HG02885 (cell line): ENCODE data around the gene WDR46.
"Not testable (repeated sequence)": the region's sequence is repeated elsewhere in the genome, so short reads cannot be mapped to it uniquely, and the experiment has no call there.

Experiments
- ATAC-seq: cut with Tn5 transposase; IDR thresholded peaks from one replicate; pipeline ENCODE4 v1.9.1; 2021; ENCODE audit warnings: mild to moderate bottlenecking; ENCODE audit not compliant: unreplicated experiment, poor library complexity

WDR46 gene

DNA sequence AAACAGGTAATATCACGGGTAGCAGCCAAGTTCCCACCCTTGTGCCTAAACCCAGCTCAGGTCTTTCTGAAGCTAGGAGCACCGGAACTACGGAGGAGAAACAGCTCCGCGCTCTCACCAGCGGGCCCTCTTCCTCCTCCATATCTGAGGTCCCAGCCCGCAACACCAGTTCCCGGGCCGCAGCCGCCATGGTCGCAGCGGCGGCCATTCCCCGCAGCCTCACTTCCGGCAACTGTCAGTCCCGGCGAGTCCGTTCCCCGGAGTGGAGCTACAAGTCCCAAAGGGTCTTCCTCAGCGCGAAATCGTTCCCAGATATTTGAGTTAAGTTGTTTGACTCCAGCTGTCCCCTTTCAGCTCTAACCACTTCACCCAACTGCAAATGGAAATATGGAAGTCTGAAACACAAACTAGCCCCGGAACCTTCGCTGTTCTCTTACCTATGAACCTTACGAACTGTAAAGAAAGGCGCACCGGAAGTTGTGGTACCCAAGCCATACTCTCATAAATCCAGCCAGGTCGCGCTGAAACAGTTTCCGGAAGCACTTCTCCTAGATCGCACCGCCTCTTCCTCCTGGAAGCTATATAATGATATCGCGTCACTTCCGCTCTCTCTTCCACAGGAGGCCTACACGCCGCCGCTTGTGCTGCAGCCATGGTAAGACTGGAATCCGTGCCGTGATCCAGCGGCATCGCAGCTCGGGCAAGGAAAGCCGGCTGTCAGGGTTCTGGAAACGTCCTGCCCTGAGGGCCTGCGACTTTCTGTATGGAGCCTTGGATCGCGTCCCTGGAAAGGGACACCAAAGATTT, 17.4 kb downstream of the WDR46 start, which contains the start of the genes RPS18 and VPS52:
RPS18 (plus strand) TSS at position 608 of the 807 bp plus-strand sequence; CDS start at position 653, 45 bp downstream.
VPS52 (minus strand) TSS at position 409 of the 807 bp plus-strand sequence; CDS start at position 208, 201 bp downstream.
- peak; percentile 88 for ATAC-seq

GRCh38 chr6:33271117-33271467, 17.9 kb downstream of the WDR46 start:
- ATAC-seq: peak; percentile 12

DNA sequence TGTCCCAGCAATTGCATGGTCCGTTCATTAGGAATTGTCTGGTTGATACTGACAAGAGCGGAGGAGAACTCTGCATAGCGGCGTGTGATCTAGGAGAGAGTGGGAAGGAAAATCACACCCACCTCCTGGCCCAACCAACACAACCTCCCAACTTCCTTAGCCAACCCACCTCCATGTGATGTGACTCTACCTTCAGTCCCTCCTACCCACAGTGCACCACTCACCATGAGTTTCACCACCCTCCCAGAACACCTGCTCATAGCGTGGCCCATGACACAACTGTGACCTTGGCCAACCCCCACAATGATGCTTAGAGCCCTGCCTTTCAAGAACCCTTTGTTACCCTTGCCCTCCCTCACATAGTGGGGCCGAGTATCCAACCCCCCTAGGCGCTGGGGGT, 25.0 kb downstream of the WDR46 start:
- no peak for ATAC-seq

GRCh38 chr6:33262490-33262889, 26.5 kb downstream of the WDR46 start:
- not testable (repeated sequence) for ATAC-seq

DNA sequence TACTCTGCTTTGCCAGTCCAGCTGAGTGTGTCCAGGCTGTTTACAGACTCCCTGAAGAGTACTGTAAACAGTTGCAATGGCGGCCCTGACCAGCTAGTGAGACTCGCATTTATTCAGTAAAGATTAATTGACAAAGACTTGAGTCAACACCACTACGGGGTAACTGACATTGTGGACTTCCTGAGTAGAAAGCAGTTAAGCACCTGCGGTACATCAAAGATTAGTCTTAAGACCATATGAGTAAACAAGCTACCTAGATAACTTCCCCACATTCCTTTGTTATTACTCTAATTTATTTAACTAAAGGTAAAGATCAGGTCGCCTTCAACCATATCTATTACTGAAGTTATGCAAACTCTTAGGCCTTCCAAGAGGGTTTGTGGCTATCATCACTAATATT, 30.0 kb downstream of the WDR46 start:
- no peak for ATAC-seq

DNA sequence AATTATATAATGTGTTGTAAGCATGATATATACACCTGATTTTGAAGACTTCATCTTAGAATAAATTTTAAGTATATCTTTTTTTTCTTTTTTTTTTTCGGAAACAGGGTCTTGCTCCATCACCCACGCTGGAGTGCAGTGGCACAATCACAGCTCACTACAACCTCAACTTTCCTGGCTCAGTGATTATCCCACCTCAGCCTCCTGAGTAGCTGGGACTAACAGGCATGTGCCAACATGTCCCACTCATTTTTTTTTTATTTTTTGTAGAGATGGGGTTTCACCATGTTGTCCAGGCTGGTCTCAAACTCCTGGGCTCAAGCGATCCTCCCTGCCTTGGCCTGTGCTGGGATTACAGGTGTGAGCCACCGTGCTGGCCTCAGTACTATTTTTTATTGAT, 34.4 kb downstream of the WDR46 start:
- ATAC-seq: no peak

- ATAC-seq: no peak
Measured at GRCh38 chr6:33252759-33253158, 36.3 kb downstream of the WDR46 start.

DNA sequence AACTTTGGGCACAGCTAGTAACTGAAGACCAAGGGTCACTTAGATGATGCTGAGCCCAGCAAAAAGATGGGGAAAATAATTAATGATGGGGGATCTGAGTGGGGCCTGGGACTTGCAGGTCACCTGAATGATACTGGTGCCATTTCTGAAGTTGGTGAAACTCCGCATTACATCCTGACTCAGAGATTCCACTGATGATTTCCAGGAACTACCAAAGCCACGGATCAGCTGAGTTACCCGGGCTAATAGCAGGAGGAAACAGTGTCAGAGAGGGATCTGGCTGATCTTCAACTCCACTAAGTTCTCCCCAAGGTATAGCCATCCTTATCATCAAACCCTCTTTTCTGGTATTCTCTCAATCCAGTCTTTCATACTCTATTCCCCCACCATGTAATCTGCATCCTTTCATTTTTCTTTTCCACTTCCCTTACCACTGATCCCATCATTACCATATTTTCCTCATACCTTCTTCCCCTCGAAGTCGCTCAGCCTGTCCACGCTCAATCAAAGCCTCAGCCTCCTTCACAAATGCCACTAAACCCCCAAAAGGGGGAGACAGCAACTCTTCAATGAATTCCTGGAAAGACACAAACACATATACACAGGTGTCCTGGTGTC, 37.5 kb downstream of the WDR46 start:
- ATAC-seq: no peak

- no peak for ATAC-seq
Measured at GRCh38 chr6:33250731-33251130, 38.3 kb downstream of the WDR46 start.

DNA sequence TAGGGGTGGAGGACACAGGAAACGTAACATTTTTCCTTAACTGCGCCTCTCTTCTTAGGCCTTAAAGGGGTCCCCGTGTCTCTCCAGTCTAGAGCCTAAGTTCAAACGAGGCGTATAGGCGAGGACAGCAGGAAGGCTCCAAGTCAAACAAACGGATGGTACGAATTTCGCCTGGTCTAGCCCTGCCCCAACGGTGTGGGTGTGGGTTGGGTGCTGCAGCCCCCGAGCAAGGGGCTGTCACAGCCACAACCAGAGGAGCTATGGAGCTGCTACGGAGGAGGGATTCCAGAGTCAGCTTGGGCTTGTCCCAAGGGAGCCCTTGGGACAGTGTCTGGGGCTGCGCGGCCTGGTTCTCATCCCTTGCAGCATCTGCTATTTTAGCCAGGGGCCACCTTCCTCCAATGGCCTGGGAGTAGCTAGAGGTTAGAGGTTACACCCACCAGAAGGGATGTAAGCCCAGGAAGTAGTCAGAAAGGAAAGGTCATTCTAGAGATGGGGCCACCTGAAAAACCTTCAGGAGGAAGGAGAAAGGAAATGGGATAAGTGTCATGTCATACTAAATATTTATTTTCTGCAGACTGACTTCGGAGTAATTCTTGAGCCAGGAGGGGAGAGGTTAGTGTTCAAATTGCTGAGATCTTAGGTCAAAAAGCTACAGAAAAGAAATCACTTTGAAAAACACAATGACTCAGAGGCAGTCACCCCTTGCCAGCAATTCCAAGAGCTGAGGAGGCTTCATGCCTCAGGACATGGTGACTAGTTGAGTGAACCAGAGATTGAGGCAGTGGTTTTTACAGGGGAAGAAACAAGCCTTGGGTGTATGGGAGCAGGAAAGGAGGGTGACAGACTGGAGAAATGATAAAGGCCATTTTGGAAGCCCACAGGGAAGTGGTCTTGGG, 39.1 kb downstream of the WDR46 start:
- no peak for ATAC-seq

- peak; percentile 90 for ATAC-seq
Measured at GRCh38 chr6:33248932-33249731, 39.9 kb downstream of the WDR46 start.

- no peak for ATAC-seq
Measured at GRCh38 chr6:33248643-33248931, 40.5 kb downstream of the WDR46 start.

DNA sequence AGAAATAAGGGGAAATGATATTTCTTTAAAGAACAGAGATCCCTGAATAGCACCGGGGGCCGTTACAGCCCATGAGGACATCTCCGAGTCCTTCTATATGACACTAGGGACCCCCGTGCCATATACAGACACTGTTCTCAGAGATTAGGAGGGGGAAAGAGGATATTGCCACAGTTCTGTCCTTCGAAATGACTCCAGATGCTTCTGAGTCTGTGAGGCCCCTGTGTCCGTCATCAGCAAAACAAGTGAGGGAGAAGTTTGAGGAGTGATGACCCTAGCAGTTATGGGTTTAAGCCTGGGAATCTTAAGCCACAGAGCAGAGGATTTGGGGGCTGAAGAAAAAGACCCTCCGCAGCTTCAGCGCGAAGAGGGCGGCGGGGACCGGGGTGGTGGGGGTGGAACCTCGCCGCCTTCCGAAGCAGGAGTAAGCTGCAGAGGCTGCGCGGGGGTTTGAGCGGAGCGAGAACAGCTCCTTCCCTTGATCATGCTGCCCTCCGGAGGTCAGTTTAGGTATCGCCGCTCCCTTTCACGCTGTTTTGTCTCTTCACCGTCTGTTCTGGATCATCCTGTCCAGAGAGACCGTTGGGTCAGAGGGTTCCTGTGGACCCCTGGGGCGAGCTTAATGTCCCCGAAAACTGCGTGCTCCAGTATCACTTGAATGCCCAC, 40.9 kb downstream of the WDR46 start:
- no peak for ATAC-seq

- no peak for ATAC-seq
Measured at GRCh38 chr6:33243476-33243875, 45.6 kb downstream of the WDR46 start.

- ATAC-seq: no peak
Measured at GRCh38 chr6:33241968-33242367, 47.1 kb downstream of the WDR46 start.

DNA sequence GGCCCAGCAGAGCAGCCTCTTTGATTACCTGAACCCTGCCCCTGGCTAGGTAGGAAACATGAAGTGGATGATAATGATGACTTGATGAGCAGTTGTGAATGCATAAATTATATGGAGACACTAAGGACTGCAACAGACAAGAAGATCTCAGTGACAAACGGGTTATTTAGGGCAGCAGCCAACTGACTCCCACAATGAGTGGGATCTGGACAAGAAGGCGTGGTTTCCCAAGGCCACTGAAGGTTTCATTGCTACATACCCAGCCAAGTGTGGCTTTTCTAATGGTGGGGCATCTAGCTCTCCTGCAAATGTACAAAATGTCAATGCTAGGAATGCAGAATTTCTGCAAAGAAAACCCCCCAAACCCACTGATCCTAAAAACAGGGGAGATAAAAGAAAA, 51.3 kb downstream of the WDR46 start:
- ATAC-seq: no peak

DNA sequence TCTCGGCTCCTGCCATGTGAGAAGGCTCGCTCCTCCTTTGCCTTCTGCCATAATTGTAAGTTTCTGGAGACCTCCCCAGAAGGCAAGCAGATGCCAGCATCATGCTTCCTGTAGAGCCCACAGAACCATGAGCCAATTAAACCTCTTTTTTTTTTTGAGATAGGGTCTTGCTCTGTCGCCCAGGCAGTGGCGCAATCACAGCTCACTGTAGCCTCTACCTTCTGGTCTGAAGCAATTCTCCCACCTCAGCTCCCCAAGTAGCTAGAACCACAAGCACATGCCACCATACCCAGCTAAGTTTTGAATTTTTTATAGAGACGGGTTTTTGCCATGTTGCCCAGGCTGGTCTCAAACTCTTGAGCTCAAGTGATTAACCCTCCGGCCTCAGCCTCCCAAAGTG, 52.2 kb downstream of the WDR46 start:
- ATAC-seq: no peak

DNA sequence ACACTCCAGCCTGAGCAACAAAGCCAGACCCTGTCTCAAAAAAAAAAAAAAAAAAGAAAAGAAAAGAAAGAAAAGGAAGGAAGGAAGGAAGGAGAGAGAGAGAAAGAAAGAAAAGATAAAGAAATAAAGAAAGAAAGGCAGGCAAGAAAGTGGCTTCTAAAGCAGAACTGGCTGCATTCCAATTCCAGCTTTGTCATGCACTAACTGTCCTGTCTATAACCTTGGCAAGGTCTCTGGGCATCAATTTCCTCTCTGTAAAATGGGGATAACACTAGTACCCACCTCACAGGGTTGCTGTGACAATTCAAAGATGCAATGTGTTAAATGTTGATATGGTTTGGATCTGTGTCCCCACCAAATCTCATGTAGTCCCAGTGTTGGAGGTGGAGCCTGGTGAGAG, 52.7 kb downstream of the WDR46 start:
- ATAC-seq: no peak

GRCh38 chr6:33235221-33235634, 53.8 kb downstream of the WDR46 start:
- no peak for ATAC-seq
